Smooth muscle cell (in vitro differentiated cells): Measurements from ENCODE around the gene CAMK4. TPM values are rescaled to one million over a fixed set of nuclear protein-coding genes. Genes with fewer than 3 reads are reported as not detected.

ENCODE experiments used
- DNase-seq: peaks from one replicate; lab custom pipeline; 2025; ENCODE audit not compliant: unreplicated experiment; lab: John Stamatoyannopoulos, UW
- H2AFZ ChIP-seq: fragments of 200-600 bp; sonication (generic); 2 replicates; pipeline ENCODE4 v1.6.0; 2016; ENCODE audit warnings: antibody characterized with exemption, low read depth, mild to moderate bottlenecking
- H3F3A ChIP-seq: fragments of 200-600 bp; sonication (generic); 2 replicates; pipeline ENCODE4 v1.6.0; 2017; ENCODE audit warnings: antibody characterized with exemption, low read depth
- H3K27ac ChIP-seq: fragments of 200-600 bp; sonication (generic); 2 replicates; pipeline ENCODE4 v1.5.1; 2016; ENCODE audit warnings: low read depth, mild to moderate bottlenecking
- H3K27me3 ChIP-seq: fragments of 200-600 bp; sonication (generic); 2 replicates; pipeline ENCODE4 v1.6.1; 2016; ENCODE audit warnings: low read depth, mild to moderate bottlenecking
- H3K36me3 ChIP-seq: fragments of 200-600 bp; sonication (generic); 2 replicates; pipeline ENCODE4 v1.5.1; 2016; ENCODE audit warnings: low read depth
- H3K4me1 ChIP-seq: fragments of 200-600 bp; sonication (generic); 2 replicates; pipeline ENCODE4 v1.5.1; 2016; ENCODE audit warnings: low read depth
- H3K4me2 ChIP-seq: fragments of 200-600 bp; sonication (generic); 2 replicates; pipeline ENCODE4 v1.6.0; 2016; ENCODE audit warnings: mild to moderate bottlenecking
- H3K4me3 ChIP-seq: fragments of 200-600 bp; sonication (generic); 2 replicates; pipeline ENCODE4 v1.5.1; 2016; ENCODE audit warnings: mild to moderate bottlenecking
- H3K79me2 ChIP-seq: fragments of 200-600 bp; sonication (generic); 2 replicates; pipeline ENCODE4 v1.6.0; 2016; ENCODE audit warnings: low read depth, mild to moderate bottlenecking
- H3K9ac ChIP-seq: fragments of 200-600 bp; sonication (generic); 2 replicates; pipeline ENCODE4 v1.6.0; 2016; ENCODE audit warnings: low read depth
- H3K9me3 ChIP-seq: fragments of 200-600 bp; sonication (generic); replicated peaks from 2 replicates; pipeline ENCODE4 v1.5.1; 2016; ENCODE audit warnings: low read depth
- H4K20me1 ChIP-seq: fragments of 200-600 bp; sonication (generic); 2 replicates; pipeline ENCODE4 v1.6.0; 2016; ENCODE audit warnings: low read depth
- WGBS: methylation state at CpG from one replicate; pipeline ENCODE4 v1.1.7; 2016; ENCODE audit warnings: low lambda C conversion rate; 5-methylcytosine and 5-hydroxymethylcytosine counted together
- polyA plus RNA-seq: library from polyadenylated mRNA; unstranded; fragments of >200 nt; fragmentation: Nextera tagmentation; extraction: Ambion mirVana; gene quantifications from 2 replicates; pipeline ENCODE4 v1.2.1, GENCODE V29; 2016
- total RNA-seq: library from RNA; depleted of rRNA; stranded (reverse); fragments of >200 nt; gene quantifications from 2 replicates; pipeline ENCODE4 v1.2.3, GENCODE V29; 2014
- TF ChIP-seq, protein P1 (sequence below): fragments of 200-600 bp; sonication (generic); IDR thresholded peaks from 2 replicates; pipeline ENCODE4 v1.5.1; 2017; ENCODE audit warnings: borderline replicate concordance, mild to moderate bottlenecking, antibody characterized with exemption; ENCODE audit not compliant: insufficient read depth, poor library complexity, severe bottlenecking

Gene CAMK4
- total and polyA plus RNA-seq, 2 experiments from 2014 or later = 1.1 to 3.6 TPM

DNA sequence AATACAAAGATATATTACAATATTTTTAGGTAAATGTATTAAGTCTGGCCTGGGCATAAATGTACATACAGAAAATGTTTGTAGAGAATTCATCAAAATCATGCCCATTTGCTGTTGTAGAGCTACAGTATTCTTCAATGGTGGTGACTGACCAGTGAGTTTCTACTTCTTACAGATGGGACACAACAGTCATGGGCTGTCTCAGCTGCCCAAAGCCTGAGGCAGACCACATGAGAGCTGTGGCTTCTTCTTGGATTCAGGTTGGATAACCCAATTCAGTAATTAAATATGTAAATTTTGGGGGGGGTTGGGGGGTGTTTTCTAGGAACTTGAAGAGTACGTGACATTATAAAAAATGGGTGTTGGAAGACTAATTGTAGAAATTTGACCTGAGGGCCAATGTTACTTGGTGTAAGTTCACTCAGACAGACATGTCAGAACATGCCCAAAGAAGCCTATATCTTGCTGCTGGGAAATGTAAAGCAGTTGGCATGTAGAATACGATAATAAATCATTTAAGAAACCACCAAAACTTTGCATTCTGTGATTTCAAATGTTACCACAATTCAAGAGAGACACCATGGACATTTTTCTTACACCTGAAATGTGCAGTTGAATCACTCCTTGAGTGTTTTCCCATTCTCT is 270.3 kb downstream of the CAMK4 start:
- Histone ChIP-seq H3K27ac (peak overlapping the region; percentile 79), H3K4me2 (peak overlapping the region; percentile 15), H3K36me3 (peaks cover 23% of the 10 kb centered on the region), H3K4me1 (peaks cover 8% of the 10 kb centered on the region), H3K4me3 (no peak overlapping the region), H2AFZ (no peak overlapping the region), H3K27me3 (no peaks in the 10 kb centered on the region), H3K9ac (peak overlapping the region; percentile 55), H3K79me2 (no peaks in the 10 kb centered on the region), H3F3A (peaks cover 7% of the 10 kb centered on the region), H4K20me1 (peaks cover 5% of the 10 kb centered on the region), H3K9me3 (no peaks in the 10 kb centered on the region)
- DNase-seq = no peak
- TF ChIP-seq, protein P1, sequence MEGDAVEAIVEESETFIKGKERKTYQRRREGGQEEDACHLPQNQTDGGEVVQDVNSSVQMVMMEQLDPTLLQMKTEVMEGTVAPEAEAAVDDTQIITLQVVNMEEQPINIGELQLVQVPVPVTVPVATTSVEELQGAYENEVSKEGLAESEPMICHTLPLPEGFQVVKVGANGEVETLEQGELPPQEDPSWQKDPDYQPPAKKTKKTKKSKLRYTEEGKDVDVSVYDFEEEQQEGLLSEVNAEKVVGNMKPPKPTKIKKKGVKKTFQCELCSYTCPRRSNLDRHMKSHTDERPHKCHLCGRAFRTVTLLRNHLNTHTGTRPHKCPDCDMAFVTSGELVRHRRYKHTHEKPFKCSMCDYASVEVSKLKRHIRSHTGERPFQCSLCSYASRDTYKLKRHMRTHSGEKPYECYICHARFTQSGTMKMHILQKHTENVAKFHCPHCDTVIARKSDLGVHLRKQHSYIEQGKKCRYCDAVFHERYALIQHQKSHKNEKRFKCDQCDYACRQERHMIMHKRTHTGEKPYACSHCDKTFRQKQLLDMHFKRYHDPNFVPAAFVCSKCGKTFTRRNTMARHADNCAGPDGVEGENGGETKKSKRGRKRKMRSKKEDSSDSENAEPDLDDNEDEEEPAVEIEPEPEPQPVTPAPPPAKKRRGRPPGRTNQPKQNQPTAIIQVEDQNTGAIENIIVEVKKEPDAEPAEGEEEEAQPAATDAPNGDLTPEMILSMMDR = no peak
- whole genome bisulfite sequencing = 62% methylated on average over 2 of the region's 2 CpGs

DNA sequence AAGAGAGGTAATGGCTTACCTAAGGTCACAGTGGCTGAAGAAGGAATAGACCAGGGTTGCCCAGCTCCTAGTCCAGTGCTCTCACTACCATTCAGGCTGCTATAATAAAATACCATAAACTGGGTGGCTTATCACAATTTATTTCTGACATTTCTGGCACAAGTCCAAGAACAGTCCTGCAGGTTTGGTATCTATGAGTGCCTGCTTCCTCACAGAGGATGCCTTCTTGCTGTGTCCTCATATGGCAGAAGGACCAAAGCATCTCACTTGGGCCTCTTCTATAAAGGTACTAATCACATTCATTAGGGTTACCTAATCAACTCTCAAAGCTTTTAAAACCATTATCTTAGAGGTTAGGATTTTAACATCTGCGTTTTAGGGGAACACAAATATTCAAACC is 271.0 kb downstream of the CAMK4 start:
- Histone ChIP-seq H3K9me3 (no peaks in the 10 kb centered on the region), H3K9ac (peak overlapping the region; percentile 55), H3F3A (peaks cover 7% of the 10 kb centered on the region), H3K36me3 (peaks cover 27% of the 10 kb centered on the region), H3K4me3 (no peak overlapping the region), H3K27me3 (no peaks in the 10 kb centered on the region), H3K79me2 (no peaks in the 10 kb centered on the region), H3K4me1 (peaks cover 8% of the 10 kb centered on the region), H3K27ac (peak overlapping the region; percentile 79), H3K4me2 (peak overlapping the region; percentile 15), H2AFZ (no peak overlapping the region), H4K20me1 (peaks cover 5% of the 10 kb centered on the region)
- no peak for DNase-seq
- 95% methylated on average over 1 of the region's 1 CpG for WGBS
- TF ChIP-seq, protein P1 = no peak

- peaks cover 8% of the 10 kb centered on the region for H3K4me1 ChIP-seq
- H3K9me3 ChIP-seq = no peaks in the 10 kb centered on the region
- no peak for DNase-seq
- no peak overlapping the region for H3K4me2 ChIP-seq
- H4K20me1 ChIP-seq = peaks cover 18% of the 10 kb centered on the region
- no peak overlapping the region for H3K27ac ChIP-seq
- H3K9ac ChIP-seq = no peak overlapping the region
- TF ChIP-seq, protein P1 = no peak
- H3K4me3 ChIP-seq = no peak overlapping the region
- peaks cover 31% of the 10 kb centered on the region for H3K36me3 ChIP-seq
- no peaks in the 10 kb centered on the region for H3K27me3 ChIP-seq
- no peak overlapping the region for H2AFZ ChIP-seq
- 96% methylated on average over 1 of the region's 1 CpG for WGBS
- peaks cover 10% of the 10 kb centered on the region for H3K79me2 ChIP-seq
- peaks cover 7% of the 10 kb centered on the region for H3F3A ChIP-seq
These were observed 274.2 kb downstream of the CAMK4 start for GRCh38 chr5:111498346-111498745.

- Histone ChIP-seq H3K4me3 (no peak overlapping the region), H3K9me3 (no peaks in the 10 kb centered on the region), H3K27me3 (no peaks in the 10 kb centered on the region), H3K4me1 (peaks cover 6% of the 10 kb centered on the region), H3K36me3 (peaks cover 26% of the 10 kb centered on the region), H3K79me2 (peaks cover 57% of the 10 kb centered on the region), H4K20me1 (peaks cover 58% of the 10 kb centered on the region), H2AFZ (no peak overlapping the region), H3K27ac (peak overlapping the region; percentile 6), H3K4me2 (no peak overlapping the region), H3K9ac (no peak overlapping the region), H3F3A (no peaks in the 10 kb centered on the region)
- no peak for DNase-seq
- TF ChIP-seq, protein P1 = no peak
These were observed 278.8 kb downstream of the CAMK4 start for GRCh38 chr5:111502956-111503355.
